Subcutaneous abdominal adipose tissue (tissue), 5 donors: ENCODE results near the gene FRMD8.
A peak's percentile ranks its signal among the peaks of the same experiment; 100 is the strongest.

Source experiments
- H3K27ac ChIP-seq: one replicate; pipeline ENCODE4 v1.7.0; 2013; ENCODE audit warnings: low read depth, mild to moderate bottlenecking, inconsistent platforms, low read length, moderate library complexity
- H3K27me3 ChIP-seq, 5 donors: one replicate each; pipeline ENCODE4 v1.7.0; 2013; ENCODE audit warnings: low read length in 5 of 5, inconsistent platforms in 1 of 5; ENCODE audit not compliant: control insufficient read depth in 5 of 5, insufficient read depth in 4 of 5
- H3K36me3 ChIP-seq, 5 donors: one replicate each; pipeline ENCODE4 v1.7.0; 2013; ENCODE audit warnings: low read length in 5 of 5; ENCODE audit not compliant: control insufficient read depth in 5 of 5, insufficient read depth in 5 of 5
- H3K4me1 ChIP-seq, 5 donors: one replicate each; pipeline ENCODE4 v1.7.0; 2013; ENCODE audit warnings: low read length in 5 of 5, mild to moderate bottlenecking in 3 of 5, moderate library complexity in 1 of 5; ENCODE audit not compliant: control insufficient read depth in 5 of 5, insufficient read depth in 5 of 5
- H3K4me3 ChIP-seq, 5 donors: one replicate each; pipeline ENCODE4 v1.7.0; 2013; ENCODE audit warnings: low read length in 5 of 5, low read depth in 1 of 5
- H3K9ac ChIP-seq, 5 donors: one replicate each; pipeline ENCODE4 v1.7.0; 2013; ENCODE audit warnings: low read length in 5 of 5, mild to moderate bottlenecking in 4 of 5, moderate library complexity in 3 of 5
- H3K9me3 ChIP-seq, 5 donors: one replicate each; pipeline ENCODE4 v1.7.0; 2013; ENCODE audit warnings: low read length in 5 of 5; ENCODE audit not compliant: control insufficient read depth in 5 of 5
- donor health status: healthy.
- donor health status: healthy.
- donor health status: healthy.
- donor health status: healthy.
- donor health status: healthy.

FRMD8 gene, protein sequence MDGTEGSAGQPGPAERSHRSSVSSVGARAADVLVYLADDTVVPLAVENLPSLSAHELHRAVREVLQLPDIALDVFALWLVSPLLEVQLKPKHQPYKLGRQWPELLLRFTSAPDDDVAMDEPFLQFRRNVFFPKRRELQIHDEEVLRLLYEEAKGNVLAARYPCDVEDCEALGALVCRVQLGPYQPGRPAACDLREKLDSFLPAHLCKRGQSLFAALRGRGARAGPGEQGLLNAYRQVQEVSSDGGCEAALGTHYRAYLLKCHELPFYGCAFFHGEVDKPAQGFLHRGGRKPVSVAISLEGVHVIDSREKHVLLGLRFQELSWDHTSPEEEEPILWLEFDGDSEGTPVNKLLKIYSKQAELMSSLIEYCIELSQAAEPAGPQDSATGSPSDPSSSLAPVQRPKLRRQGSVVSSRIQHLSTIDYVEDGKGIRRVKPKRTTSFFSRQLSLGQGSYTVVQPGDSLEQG

DNA sequence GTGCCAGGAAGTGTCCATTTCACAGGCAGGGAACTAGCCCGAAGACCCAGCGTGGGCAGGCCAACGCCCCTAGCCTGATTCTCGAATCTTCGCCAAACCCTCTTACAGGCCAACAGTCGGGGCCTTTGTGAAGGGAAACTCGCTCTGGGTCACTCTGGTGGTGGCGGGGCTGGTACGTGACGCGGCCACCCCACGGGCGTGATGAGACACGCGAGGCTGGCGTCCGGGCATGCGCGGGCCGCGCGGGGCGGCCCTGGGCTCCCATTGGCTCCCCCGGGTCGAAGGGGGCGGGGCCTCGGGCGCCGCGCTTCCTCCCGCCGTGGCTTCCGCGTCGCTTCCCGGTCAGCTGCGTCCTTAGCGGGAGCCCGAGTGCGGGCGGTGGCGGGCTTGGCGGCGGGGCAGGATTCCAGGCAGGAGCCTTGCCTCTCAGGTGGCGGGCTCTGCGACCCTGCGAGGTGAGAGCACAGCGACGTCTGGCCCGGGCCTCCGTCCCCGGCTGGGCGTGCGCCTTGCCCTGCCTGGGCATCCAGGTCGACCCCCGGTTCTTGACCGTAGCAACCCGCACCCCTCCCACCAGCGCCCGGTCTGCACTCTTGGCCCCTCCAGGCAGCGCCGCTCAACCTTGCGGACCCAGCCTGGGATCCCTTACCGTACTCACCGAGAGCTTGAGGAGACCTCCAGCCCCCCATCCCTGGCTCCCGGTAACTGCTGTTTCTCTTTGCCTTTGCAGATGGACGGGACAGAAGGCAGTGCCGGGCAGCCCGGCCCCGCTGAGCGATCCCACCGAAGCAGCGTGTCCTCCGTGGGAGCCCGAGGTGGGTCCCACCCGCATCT is at the start of gene FRMD8:
Gene FRMD8, plus strand, starts transcription at position 331 of the 834 bp plus-strand sequence. Its CDS starts 400 bp downstream, at position 731.
- Histone ChIP-seq H3K36me3 (peaks cover 0 to 22% (median 7%) of the 10 kb centered on the region in 5 donors), H3K4me3 (peak within 1 kb of the TSS; percentile 67 to 96 (median 85)), H3K27me3 (peaks cover 0 to 6% (median 0%) of the 10 kb centered on the region in 5 donors), H3K27ac (peak within 1 kb of the TSS; percentile 100), H3K9me3 (no peaks in the 10 kb centered on the region), H3K9ac (peak within 1 kb of the TSS; percentile 86 to 99 (median 93)), H3K4me1 (peaks cover 35 to 96% (median 87%) of the 10 kb centered on the region in 5 donors)

DNA sequence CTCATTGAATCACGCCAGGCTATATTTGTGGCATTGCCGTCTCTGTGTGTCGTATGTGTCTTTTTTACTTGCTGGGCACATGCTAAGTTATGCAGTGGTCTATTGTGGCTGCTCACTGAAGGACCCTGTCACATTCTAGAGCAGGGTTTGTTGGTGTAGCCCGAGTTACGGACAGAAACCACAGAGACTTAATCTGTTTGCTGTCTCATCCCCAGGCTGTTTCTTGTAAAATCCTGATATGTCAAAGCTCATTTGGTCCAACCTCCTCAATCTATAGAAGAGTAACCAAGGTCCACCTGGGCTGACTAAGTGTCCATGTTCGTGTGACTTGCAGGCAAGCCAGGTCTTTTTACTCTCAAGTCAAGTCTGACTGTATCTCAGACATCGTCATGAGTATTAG is 47.8 kb upstream of the FRMD8 start:
- H3K27ac ChIP-seq = no peak overlapping the region
- H3K36me3 ChIP-seq = peaks cover 3 to 44% (median 38%) of the 10 kb centered on the region in 5 donors
- H3K9ac ChIP-seq = no peak overlapping the region
- peaks cover 5 to 22% (median 15%) of the 10 kb centered on the region in 5 donors for H3K4me1 ChIP-seq
- no peak overlapping the region for H3K4me3 ChIP-seq
- no peaks in the 10 kb centered on the region for H3K9me3 ChIP-seq
- H3K27me3 ChIP-seq = no peaks in the 10 kb centered on the region

DNA sequence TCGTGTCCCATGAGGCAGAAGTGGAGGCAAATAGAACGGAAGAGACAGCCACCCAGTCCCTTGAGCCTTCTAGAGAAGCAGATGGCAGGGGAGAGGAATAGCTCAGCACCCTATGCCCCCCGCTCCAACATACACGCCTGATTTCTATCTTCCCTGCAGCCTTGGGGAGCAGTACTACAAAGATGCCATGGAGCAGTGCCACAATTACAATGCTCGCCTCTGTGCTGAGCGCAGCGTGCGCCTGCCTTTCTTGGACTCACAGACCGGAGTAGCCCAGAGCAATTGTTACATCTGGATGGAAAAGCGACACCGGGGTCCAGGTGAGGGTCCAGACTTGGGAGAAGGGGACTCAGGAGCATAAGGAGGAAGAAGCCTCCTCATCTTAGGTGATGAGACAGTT is 46.2 kb upstream of the FRMD8 start:
- Histone ChIP-seq H3K4me1 (peaks cover under 1 to 9% (median 4%) of the 10 kb centered on the region in 5 donors), H3K27me3 (no peaks in the 10 kb centered on the region), H3K9me3 (no peaks in the 10 kb centered on the region), H3K36me3 (peaks cover 5 to 60% (median 54%) of the 10 kb centered on the region in 5 donors), H3K4me3 (no peak overlapping the region), H3K9ac (no peak overlapping the region), H3K27ac (no peak overlapping the region)

DNA sequence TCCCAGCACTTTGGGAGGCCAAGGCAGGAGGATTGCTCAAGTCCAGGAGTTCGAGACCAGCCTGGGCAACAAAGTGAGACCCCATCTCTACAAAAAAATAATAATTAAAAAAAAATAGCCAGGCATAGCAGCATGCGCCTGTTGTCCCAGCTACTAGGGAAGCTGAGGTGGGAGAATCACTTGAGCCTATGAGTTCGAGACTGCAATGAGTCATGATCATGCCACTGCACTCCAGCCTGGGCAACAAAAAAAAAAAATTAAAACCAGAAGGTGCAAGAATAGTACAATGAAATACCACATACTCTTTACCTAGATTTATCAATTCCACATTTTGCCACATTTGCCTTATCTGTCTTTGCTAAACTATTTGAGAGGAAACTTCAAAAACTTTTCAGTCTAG is 44.6 kb upstream of the FRMD8 start:
- Histone ChIP-seq H3K36me3 (peaks cover 5 to 76% (median 70%) of the 10 kb centered on the region in 5 donors), H3K9me3 (no peaks in the 10 kb centered on the region), H3K27me3 (no peaks in the 10 kb centered on the region), H3K4me1 (peaks cover 0 to 5% (median 0%) of the 10 kb centered on the region in 5 donors), H3K27ac (no peak overlapping the region), H3K4me3 (no peak overlapping the region), H3K9ac (no peak overlapping the region)

GRCh38 chr11:65351511-65351910 is 34.9 kb upstream of the FRMD8 start:
- Histone ChIP-seq H3K9ac (no peak overlapping the region), H3K4me1 (peaks cover 6 to 25% (median 23%) of the 10 kb centered on the region in 5 donors), H3K4me3 (no peak overlapping the region), H3K9me3 (no peaks in the 10 kb centered on the region), H3K27ac (no peak overlapping the region), H3K27me3 (peaks cover under 1 to 11% (median 4%) of the 10 kb centered on the region in 5 donors), H3K36me3 (peaks cover 8 to 61% (median 55%) of the 10 kb centered on the region in 5 donors)

GRCh38 chr11:65352783-65353182 is 33.7 kb upstream of the FRMD8 start:
- Histone ChIP-seq H3K4me1 (peaks cover 6 to 25% (median 23%) of the 10 kb centered on the region in 5 donors), H3K27ac (no peak overlapping the region), H3K36me3 (peaks cover 8 to 49% (median 46%) of the 10 kb centered on the region in 5 donors), H3K27me3 (peaks cover 7 to 16% (median 8%) of the 10 kb centered on the region in 5 donors), H3K9ac (no peak overlapping the region), H3K4me3 (no peak overlapping the region), H3K9me3 (no peaks in the 10 kb centered on the region)

GRCh38 chr11:65353376-65353775 is 33.1 kb upstream of the FRMD8 start:
- Histone ChIP-seq H3K9ac (no peak overlapping the region), H3K27me3 (peaks cover 7 to 16% (median 8%) of the 10 kb centered on the region in 5 donors), H3K9me3 (no peaks in the 10 kb centered on the region), H3K36me3 (peaks cover 8 to 44% (median 40%) of the 10 kb centered on the region in 5 donors), H3K4me1 (peaks cover 6 to 25% (median 23%) of the 10 kb centered on the region in 5 donors), H3K27ac (no peak overlapping the region), H3K4me3 (peak overlapping the region in 1 of 5 donors; percentile 32)

GRCh38 chr11:65353900-65354264 is 32.6 kb upstream of the FRMD8 start:
- peaks cover 7 to 16% (median 8%) of the 10 kb centered on the region in 5 donors for H3K27me3 ChIP-seq
- H3K9ac ChIP-seq = peak overlapping the region in 3 of 5 donors; percentile 49 to 67 (median 56)
- peak overlapping the region; percentile 65 to 79 (median 76) for H3K4me3 ChIP-seq
- peaks cover 7 to 38% (median 35%) of the 10 kb centered on the region in 5 donors for H3K36me3 ChIP-seq
- H3K27ac ChIP-seq = no peak overlapping the region
- peaks cover 6 to 25% (median 23%) of the 10 kb centered on the region in 5 donors for H3K4me1 ChIP-seq
- H3K9me3 ChIP-seq = no peaks in the 10 kb centered on the region

DNA sequence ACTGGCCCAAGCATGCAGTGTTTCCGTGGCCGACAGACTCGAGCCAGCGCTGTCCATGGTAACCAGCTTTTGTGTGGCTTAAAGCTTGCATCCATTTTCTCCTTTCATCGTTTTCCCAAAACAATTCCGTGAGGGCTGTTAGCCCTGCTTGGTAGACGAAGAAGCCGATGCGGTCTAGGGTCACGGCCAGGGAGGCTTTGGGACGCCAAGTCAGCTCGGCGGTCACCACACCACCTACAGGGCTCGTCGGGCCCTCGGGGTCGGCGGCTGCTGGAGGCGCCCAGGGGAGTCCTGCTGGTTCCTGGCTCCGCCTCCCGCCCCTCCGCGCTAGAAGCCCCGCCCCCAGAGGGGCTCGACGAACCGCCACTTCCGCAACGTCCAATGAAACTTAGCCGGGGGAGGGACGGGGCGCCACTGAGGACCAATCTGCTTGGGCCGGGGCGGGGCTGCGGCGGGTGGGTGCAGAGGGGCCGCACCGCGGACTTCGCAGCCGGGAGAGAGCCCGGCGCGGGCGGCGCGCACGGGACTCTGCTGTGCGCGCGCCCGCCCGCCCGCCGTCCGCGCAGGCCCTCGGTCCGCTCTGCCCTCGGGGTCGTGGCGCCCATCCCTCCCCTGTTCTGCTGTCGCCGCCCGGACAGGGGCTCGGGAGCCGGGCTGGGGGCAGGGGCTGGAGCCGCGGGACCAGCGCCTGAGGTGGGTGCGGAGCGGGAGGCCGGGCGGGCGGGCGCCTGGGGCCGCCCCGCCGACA is 32.0 kb upstream of the FRMD8 start, which contains the start of gene TIGD3:
Gene TIGD3, plus strand, starts transcription at position 487 of the 748 bp plus-strand sequence. CDS start 1,058 bp downstream, outside the sequence.
- peak within 1 kb of the TSS; percentile 65 to 79 (median 76) for H3K4me3 ChIP-seq
- no peak within 1 kb of the TSS for H3K27ac ChIP-seq
- H3K4me1 ChIP-seq = peaks cover 6 to 25% (median 23%) of the 10 kb centered on the region in 5 donors
- H3K9me3 ChIP-seq = no peaks in the 10 kb centered on the region
- peaks cover 7 to 16% (median 8%) of the 10 kb centered on the region in 5 donors for H3K27me3 ChIP-seq
- peaks cover 3 to 33% (median 30%) of the 10 kb centered on the region in 5 donors for H3K36me3 ChIP-seq
- peak within 1 kb of the TSS in 3 of 5 donors; percentile 57 to 72 (median 67) for H3K9ac ChIP-seq
